NB4 (cell line): ENCODE results near the gene RCAN3.

ENCODE experiments used
- CTCF ChIP-seq: IDR thresholded peaks from one replicate; pipeline ENCODE4 v1.5.1; 2012; ENCODE audit warnings: low read depth, low read length
- POLR2A ChIP-seq: IDR thresholded peaks from 2 replicates; pipeline ENCODE4 v1.6.1; 2011; ENCODE audit warnings: mild to moderate bottlenecking; ENCODE audit not compliant: insufficient read length; ENCODE audit errors: extremely low read depth

GRCh38 chr1:24491577-24492360 is 10.9 kb upstream of the RCAN3 start:
- no peak for TF ChIP-seq POLR2A
- TF ChIP-seq CTCF = no peak
